ENCODE data around the gene IKBIP. TPM values are rescaled to one million over a fixed set of nuclear protein-coding genes. Genes with fewer than 3 reads are reported as not detected.

IKBIP gene
- total and polyA plus RNA-seq, 9 of the 15 experiments (the other 6 are each of a cell fraction or from before 2014, with no cell fraction given): 3.3 to 19.5 (median 14.9) TPM

GRCh38 chr12:98691351-98691750 lies 46.8 kb upstream of the IKBIP start:
- in situ Hi-C loops (cut with MboI): no loop called here
- H3K27me3 ChIP-seq (ENCODE audit: control insufficient read depth in 2 of 2, insufficient read depth in 2 of 2, low read length in 2 of 2): no peaks in the 10 kb centered on the region
- H3K79me2 ChIP-seq (ENCODE audit: control insufficient read depth, insufficient read depth, low read length): no peaks in the 10 kb centered on the region
- intact Hi-C loops (cut with micrococcal nuclease): loop anchor here (10.0 kb wide), 1 partner anchor 303 kb away; no protein-coding TSS in a partner anchor
- H3K9me3 ChIP-seq (replicated peaks; ENCODE audit: control insufficient read depth, insufficient read depth, low read depth, low read length): no peaks in the 10 kb centered on the region
- FAIRE-seq: no peak
- H3K4me1 ChIP-seq (replicated peaks in 1 of 2; ENCODE audit: control insufficient read depth in 2 of 2, insufficient read depth in 2 of 2, low read length in 2 of 2): peaks cover 0 to 4% of the 10 kb centered on the region in 2 experiments; a peak in 1 of 5 replicates
- no peak overlapping the region for H3K4me3 ChIP-seq
- DNase-seq (ENCODE audit: extremely low read depth in 1 of 4, low spot score in 3 of 4): no peak
- BruUV-seq (replicated peaks): no TSS peak
- H3K9me1 ChIP-seq (ENCODE audit: control insufficient read depth, insufficient read depth, low read length): no peaks in the 10 kb centered on the region
- no peak overlapping the region for H3K9ac ChIP-seq (ENCODE audit: insufficient read depth in 1 of 2, low read depth in 2 of 2, low read length in 2 of 2)
- CTCF ChIA-PET (ENCODE audit: low intra/inter-chr PET ratio): no interaction called here
- H3K36me3 ChIP-seq (ENCODE audit: control insufficient read depth, insufficient read depth, low read length): 0 out of 3 replicates have a peak, but pooled peaks cover 2% of the 10 kb centered on the region
- POLR2A ChIA-PET: no interaction called here
- no peaks in the 10 kb centered on the region for H4K20me1 ChIP-seq (replicated peaks; ENCODE audit: control insufficient read depth, insufficient read depth, low read length)
- H2AFZ ChIP-seq (ENCODE audit: low read depth, low read length): no peak overlapping the region
- H3K4me2 ChIP-seq (ENCODE audit: insufficient read depth, low read length): no peak overlapping the region
- no peak overlapping the region for H3K27ac ChIP-seq (ENCODE audit: extremely low read depth, low read depth, low read length)
- ATAC-seq: no peak
- no peak for TF ChIP-seq NR2F6 (CRISPR knock-in tag; IDR thresholded peaks at IDR 0.05)
- TF ChIP-seq MEF2D (tag; conservative IDR thresholded peaks at IDR 0.05; ENCODE audit: low read depth): no peak
- no peak for TF ChIP-seq ZNF140 (CRISPR knock-in tag; IDR thresholded peaks at IDR 0.05)
- TF ChIP-seq ZNF41 (CRISPR knock-in tag; conservative IDR thresholded peaks at IDR 0.05): no peak
- no peak for TF ChIP-seq ZBTB34 (CRISPR knock-in tag; IDR thresholded peaks at IDR 0.05)
- TF ChIP-seq LEF1 (IDR thresholded peaks at IDR 0.05): no peak

GRCh38 chr12:98686603-98687002 lies 42.0 kb upstream of the IKBIP start:
- no peak overlapping the region for H3K9ac ChIP-seq (ENCODE audit: insufficient read depth in 1 of 2, low read depth in 2 of 2, low read length in 2 of 2)
- ChIA-PET CTCF (ENCODE audit: low intra/inter-chr PET ratio) (no interaction called here), POLR2A (no interaction called here)
- H3K4me3 ChIP-seq: no peak overlapping the region
- in situ Hi-C loops (cut with MboI) (no loop called here), intact Hi-C loops (cut with micrococcal nuclease) (no loop called here)
- H3K4me1 ChIP-seq (replicated peaks in 1 of 2; ENCODE audit: control insufficient read depth in 2 of 2, insufficient read depth in 2 of 2, low read length in 2 of 2): no peaks in the 10 kb centered on the region; a peak in 1 of 5 replicates
- H3K36me3 ChIP-seq (ENCODE audit: control insufficient read depth, insufficient read depth, low read length): peaks cover 22% of the 10 kb centered on the region
- H3K79me2 ChIP-seq (ENCODE audit: control insufficient read depth, insufficient read depth, low read length): no peaks in the 10 kb centered on the region
- no peak overlapping the region for H3K4me2 ChIP-seq (ENCODE audit: insufficient read depth, low read length)
- no peaks in the 10 kb centered on the region for H3K27me3 ChIP-seq (ENCODE audit: control insufficient read depth in 2 of 2, insufficient read depth in 2 of 2, low read length in 2 of 2)
- ATAC-seq (no peak), DNase-seq (ENCODE audit: extremely low read depth in 1 of 4, low spot score in 3 of 4) (no peak), FAIRE-seq (no peak)
- TF ChIP-seq ZNF274 (IDR thresholded peaks at IDR 0.05; ENCODE audit: borderline replicate concordance, low read depth, low read length) (no peak), SMAD3 (CRISPR knock-in tag; conservative IDR thresholded peaks at IDR 0.05) (no peak), LEF1 (IDR thresholded peaks at IDR 0.05) (no peak)
- H2AFZ ChIP-seq (ENCODE audit: low read depth, low read length): no peak overlapping the region
- WGBS (ENCODE audit: insufficient coverage, low coverage, missing lambda C conversion rate): 37% methylated on average over 2 of the region's 2 CpGs
- no TSS peak for BruUV-seq (replicated peaks)
- no peaks in the 10 kb centered on the region for H4K20me1 ChIP-seq (replicated peaks; ENCODE audit: control insufficient read depth, insufficient read depth, low read length)
- H3K9me1 ChIP-seq (ENCODE audit: control insufficient read depth, insufficient read depth, low read length): no peaks in the 10 kb centered on the region
- H3K27ac ChIP-seq (ENCODE audit: extremely low read depth, low read depth, low read length): no peak overlapping the region
- H3K9me3 ChIP-seq (replicated peaks; ENCODE audit: control insufficient read depth, insufficient read depth, low read depth, low read length): no peaks in the 10 kb centered on the region

All from K562 (cell line).